Activated naive CD8-positive, alpha-beta T cell treated with anti-CD3 and anti-CD28 coated beads, Interleukin-2, amount 50 U/mL, for 16 hours (primary cell): ENCODE measurements around the gene SRI.
"Not testable (repeated sequence)": the region's sequence is repeated elsewhere in the genome, so short reads cannot be mapped to it uniquely, and the experiment has no call there.

ENCODE experiments used
- DNase-seq: peaks from one replicate; pipeline ENCODE4 v3.0.0-alpha.2; 2020; ENCODE audit warnings: low read depth, low spot score

SRI gene

GRCh38 chr7:88184848-88185304 lies 35.0 kb downstream of the SRI start:
- DNase-seq = no peak

DNA sequence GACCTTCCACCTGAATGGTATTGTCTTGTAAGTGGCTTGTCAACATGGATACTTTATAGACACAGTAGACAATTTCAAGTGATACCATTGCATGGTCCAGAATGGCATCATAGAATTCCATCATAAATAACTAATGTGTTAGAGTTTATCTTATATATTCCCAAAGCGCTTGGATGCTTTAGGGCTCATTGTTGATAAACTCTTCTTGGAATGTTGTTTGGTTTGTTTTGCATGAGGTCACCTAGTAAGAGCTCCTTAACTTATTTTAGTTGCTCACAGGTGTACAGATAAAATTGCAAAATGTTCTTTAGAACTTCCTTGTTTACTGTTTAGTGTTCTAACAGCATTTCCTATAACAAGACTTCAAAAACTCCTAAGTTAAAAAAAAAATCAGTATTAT lies 36.8 kb downstream of the SRI start:
- DNase-seq = no peak

DNA sequence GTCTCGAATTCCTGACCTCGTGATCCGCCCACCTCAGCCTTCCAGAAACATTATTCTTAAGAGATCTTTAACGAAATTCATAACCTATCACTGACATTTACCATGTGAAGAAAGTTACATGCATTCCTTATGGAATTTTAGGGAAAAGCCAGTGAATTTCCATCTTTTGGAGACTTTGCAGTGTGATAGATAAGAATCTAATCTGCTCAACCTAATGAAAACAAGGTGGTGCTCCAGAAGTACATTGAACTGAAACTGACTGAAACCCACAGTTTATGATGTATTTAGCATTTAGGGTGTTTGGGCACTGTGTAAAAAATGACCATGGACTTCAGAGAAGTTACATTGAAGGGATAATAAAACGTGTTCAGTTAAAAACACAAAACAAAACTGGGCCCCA lies 43.6 kb downstream of the SRI start:
- DNase-seq = no peak

DNA sequence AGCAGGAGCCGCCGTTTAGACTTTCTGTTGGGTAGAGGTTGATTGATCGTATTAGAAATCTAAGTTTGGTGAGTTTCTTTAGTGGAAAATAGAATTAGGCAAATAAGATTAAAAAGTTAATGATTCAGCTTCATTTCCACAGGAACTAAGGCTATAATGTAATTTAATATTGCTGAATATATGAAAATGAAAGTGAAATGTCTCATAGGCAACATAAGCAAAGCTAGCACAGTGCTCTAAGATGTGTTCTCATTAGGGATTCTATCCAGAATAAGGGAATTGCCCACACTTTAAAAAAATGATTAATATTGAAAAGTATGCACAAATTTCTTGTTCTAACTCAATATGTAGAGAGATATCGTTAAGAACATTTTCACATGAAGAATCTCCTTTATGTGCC lies 47.0 kb downstream of the SRI start:
- no peak for DNase-seq

DNA sequence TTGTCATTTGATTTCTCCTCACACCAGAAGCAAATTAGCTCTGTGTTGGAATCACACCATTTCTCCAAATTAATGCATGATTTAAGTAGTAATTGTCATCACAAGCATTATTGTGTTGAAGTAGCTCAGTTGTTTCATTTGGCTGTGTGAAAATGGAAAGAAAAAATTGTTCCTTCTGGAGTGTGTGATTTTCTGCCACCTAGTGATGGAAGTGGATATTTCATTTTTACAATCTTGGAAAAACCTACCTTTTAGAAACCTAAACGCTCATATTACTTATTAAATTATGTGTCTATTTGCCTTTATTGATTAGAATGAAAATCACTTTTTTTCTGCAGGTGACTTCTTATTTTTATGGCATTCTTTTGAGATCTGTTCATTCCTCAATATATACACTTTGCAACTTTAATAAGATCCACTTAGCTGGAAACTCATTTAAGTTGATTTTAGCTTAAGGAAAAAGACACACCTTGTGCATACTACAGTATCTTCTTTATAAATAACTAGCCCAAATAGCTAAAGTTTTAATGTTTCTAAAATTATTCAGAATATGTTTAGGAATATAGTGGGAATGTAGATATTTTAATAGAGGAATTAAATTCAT lies 50.0 kb downstream of the SRI start:
- no peak for DNase-seq

GRCh38 chr7:88167721-88168120 lies 52.1 kb downstream of the SRI start:
- DNase-seq = no peak

DNA sequence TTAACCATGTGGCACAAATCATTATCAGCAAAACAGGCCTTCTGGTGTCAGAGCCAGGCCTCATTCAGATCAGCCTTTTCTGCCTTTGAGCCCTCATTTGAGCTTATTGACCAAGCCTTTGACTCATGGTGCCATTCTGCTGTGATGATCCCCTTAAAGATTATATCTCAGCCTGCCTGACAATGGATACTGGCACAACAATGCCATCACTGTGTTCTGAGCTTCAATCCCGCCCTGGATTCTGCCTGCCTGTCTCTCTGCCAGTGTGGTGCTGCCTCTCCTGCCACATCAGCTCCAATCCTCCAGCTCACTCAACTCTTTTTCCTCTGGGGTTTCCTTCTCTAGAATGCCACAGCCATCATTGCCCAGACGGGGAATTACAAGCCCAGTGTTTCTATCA lies 52.6 kb downstream of the SRI start:
- DNase-seq = no peak

- no peak for DNase-seq
Measured at GRCh38 chr7:88165697-88166096, 54.1 kb downstream of the SRI start.

- not testable (repeated sequence) for DNase-seq
Measured at GRCh38 chr7:88159741-88160140, 60.1 kb downstream of the SRI start.

DNA sequence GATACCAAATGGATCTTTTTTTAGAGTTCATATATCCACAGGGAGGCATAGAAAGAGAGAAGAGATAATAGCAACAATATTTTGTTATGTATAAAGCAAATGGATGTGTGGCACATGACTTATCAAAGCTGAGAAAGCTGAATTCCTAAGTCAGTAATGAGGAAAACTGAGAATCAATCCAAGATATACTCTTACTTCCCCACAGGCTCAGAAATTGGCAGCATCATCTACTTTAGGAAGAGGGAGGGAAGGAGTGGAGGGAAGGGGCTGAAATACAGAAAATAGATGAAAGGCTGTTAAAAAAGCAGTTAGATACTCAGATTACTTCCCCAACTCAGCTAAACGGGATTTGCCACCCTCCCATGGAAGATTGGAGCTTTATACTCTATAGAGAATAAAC lies 63.5 kb downstream of the SRI start:
- DNase-seq = no peak

GRCh38 chr7:88155756-88156155 lies 64.1 kb downstream of the SRI start:
- DNase-seq = no peak
